ENCODE results near the gene DLGAP1.

- TF ChIP-seq, protein P1, sequence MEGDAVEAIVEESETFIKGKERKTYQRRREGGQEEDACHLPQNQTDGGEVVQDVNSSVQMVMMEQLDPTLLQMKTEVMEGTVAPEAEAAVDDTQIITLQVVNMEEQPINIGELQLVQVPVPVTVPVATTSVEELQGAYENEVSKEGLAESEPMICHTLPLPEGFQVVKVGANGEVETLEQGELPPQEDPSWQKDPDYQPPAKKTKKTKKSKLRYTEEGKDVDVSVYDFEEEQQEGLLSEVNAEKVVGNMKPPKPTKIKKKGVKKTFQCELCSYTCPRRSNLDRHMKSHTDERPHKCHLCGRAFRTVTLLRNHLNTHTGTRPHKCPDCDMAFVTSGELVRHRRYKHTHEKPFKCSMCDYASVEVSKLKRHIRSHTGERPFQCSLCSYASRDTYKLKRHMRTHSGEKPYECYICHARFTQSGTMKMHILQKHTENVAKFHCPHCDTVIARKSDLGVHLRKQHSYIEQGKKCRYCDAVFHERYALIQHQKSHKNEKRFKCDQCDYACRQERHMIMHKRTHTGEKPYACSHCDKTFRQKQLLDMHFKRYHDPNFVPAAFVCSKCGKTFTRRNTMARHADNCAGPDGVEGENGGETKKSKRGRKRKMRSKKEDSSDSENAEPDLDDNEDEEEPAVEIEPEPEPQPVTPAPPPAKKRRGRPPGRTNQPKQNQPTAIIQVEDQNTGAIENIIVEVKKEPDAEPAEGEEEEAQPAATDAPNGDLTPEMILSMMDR (IDR thresholded peaks at IDR 0.05; ENCODE audit: low read depth, low read length, missing input control) = no peak
- TF ChIP-seq SP1 (IDR thresholded peaks at IDR 0.05) (no peak), YY1 (IDR thresholded peaks at IDR 0.05) (no peak)
These were observed 664.4 kb downstream of the DLGAP1 start for GRCh38 chr18:3790703-3791102.

Measured in liver (tissue), 3 donors.